Mucosa of stomach (tissue), 1 donor: ENCODE data around the gene FCN2.

Experiments used
- H3K27me3 ChIP-seq: one replicate; pipeline ENCODE4 v1.7.0; 2013; ENCODE audit warnings: mild to moderate bottlenecking, low read length; ENCODE audit not compliant: control insufficient read depth, insufficient read depth
- H3K36me3 ChIP-seq: one replicate; pipeline ENCODE4 v1.7.0; 2013; ENCODE audit warnings: low read length; ENCODE audit not compliant: control insufficient read depth, insufficient read depth
- H3K4me1 ChIP-seq: one replicate; pipeline ENCODE4 v1.7.0; 2013; ENCODE audit warnings: mild to moderate bottlenecking, low read length; ENCODE audit not compliant: control insufficient read depth, insufficient read depth
- H3K4me3 ChIP-seq: one replicate; pipeline ENCODE4 v1.7.0; 2013; ENCODE audit warnings: low read length
- H3K9ac ChIP-seq: one replicate; pipeline ENCODE4 v1.7.0; 2013; ENCODE audit warnings: mild to moderate bottlenecking, low read length, moderate library complexity
- H3K9me3 ChIP-seq: one replicate; pipeline ENCODE4 v1.7.0; 2013; ENCODE audit warnings: mild to moderate bottlenecking, low read length, moderate library complexity; ENCODE audit not compliant: control insufficient read depth
- donor health status: Pancreatic carcinoma.

The FCN2 gene

DNA sequence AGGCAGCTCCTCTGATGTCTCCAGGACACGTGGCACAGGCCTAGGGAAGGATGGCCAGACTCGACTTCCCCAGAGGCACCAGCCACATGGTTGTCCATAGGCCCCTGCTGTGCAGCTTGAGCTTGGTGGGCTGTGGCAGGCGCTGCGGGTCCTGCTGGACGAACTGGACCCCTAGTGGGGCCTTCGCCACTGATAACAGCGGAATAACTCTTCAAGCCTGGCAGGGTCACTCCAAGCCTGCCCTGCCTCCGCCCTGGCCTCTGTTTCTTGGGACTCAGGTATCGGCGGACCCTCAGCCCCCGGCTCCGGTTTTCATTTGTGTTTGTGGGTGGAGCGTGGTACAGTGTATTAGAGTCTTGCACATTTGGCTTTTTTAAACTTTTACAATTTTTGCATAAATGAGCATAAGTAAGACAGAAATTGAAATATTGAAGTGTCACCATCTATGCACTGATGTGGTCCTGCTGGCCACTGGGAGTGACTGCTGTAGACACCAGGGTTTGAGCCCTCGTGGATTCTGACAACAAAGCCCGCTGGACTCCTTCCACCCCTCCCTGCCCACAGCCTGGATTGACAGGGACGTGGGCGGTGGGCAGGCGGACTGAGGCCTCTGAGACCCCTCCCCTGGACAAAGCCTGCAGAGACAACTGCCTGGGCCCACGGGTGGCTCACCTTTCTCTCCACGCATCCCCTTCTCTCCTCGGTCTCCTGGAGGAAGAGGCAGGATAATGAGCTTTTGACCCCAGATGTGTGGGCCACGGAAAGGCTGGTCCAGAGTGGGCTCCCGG lies 33.3 kb downstream of the FCN2 start:
- H3K9ac ChIP-seq: no peak overlapping the region
- H3K36me3 ChIP-seq: no peaks in the 10 kb centered on the region
- H3K4me1 ChIP-seq: no peaks in the 10 kb centered on the region
- peaks cover 8% of the 10 kb centered on the region for H3K27me3 ChIP-seq
- H3K9me3 ChIP-seq: no peaks in the 10 kb centered on the region
- H3K4me3 ChIP-seq: no peak overlapping the region

DNA sequence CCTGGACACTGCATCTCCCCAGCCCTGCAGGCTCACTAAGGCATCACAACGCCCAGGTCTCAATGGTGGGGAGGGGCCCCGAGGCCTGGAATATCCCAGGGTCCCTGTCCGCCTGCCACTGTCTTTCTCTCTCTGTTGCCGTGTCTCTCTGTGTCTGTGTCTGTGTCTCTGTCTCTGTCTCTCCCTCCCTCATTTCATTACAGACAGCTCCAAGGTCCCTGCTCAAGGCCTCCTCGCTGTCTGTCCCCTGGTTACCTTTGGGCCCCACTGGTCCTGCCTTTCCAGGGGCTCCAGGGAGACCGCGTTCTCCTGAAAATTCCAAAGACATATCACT lies 33.9 kb downstream of the FCN2 start:
- Histone ChIP-seq H3K9me3 (no peaks in the 10 kb centered on the region), H3K36me3 (no peaks in the 10 kb centered on the region), H3K9ac (no peak overlapping the region), H3K27me3 (peaks cover 8% of the 10 kb centered on the region), H3K4me3 (no peak overlapping the region), H3K4me1 (no peaks in the 10 kb centered on the region)

- Histone ChIP-seq H3K4me1 (no peaks in the 10 kb centered on the region), H3K27me3 (peaks cover 8% of the 10 kb centered on the region), H3K4me3 (no peak overlapping the region), H3K36me3 (no peaks in the 10 kb centered on the region), H3K9me3 (no peaks in the 10 kb centered on the region), H3K9ac (no peak overlapping the region)
These were observed 34.7 kb downstream of the FCN2 start for GRCh38 chr9:134915046-134915985.

GRCh38 chr9:134916161-134916665 lies 35.6 kb downstream of the FCN2 start:
- Histone ChIP-seq H3K9me3 (no peaks in the 10 kb centered on the region), H3K4me1 (no peaks in the 10 kb centered on the region), H3K27me3 (peaks cover 8% of the 10 kb centered on the region), H3K9ac (no peak overlapping the region), H3K36me3 (no peaks in the 10 kb centered on the region), H3K4me3 (no peak overlapping the region)

- H3K4me1 ChIP-seq: no peaks in the 10 kb centered on the region
- no peak within 1 kb of the TSS for H3K4me3 ChIP-seq
- no peak within 1 kb of the TSS for H3K9ac ChIP-seq
These were observed 37.1 kb downstream of the FCN2 start, which contains the start of gene FCN1 for GRCh38 chr9:134917431-134918373. FCN1 (minus strand) TSS chr9:134917912; CDS start chr9:134917871, 41 bp downstream.

GRCh38 chr9:134918646-134919045 lies 38.0 kb downstream of the FCN2 start:
- Histone ChIP-seq H3K4me3 (no peak overlapping the region), H3K4me1 (no peaks in the 10 kb centered on the region), H3K9ac (no peak overlapping the region), H3K27me3 (peaks cover 5% of the 10 kb centered on the region), H3K9me3 (no peaks in the 10 kb centered on the region), H3K36me3 (no peaks in the 10 kb centered on the region)

More at GRCh38 chr9:134917431-134918373, 37.1 kb downstream of the FCN2 start, which contains the start of gene FCN1:
- Histone ChIP-seq H3K27me3 (peaks cover 5% of the 10 kb centered on the region), H3K36me3 (no peaks in the 10 kb centered on the region), H3K9me3 (no peaks in the 10 kb centered on the region)

- Histone ChIP-seq H3K36me3 (no peaks in the 10 kb centered on the region), H3K27me3 (peaks cover 5% of the 10 kb centered on the region), H3K4me1 (no peaks in the 10 kb centered on the region), H3K4me3 (no peak overlapping the region), H3K9me3 (no peaks in the 10 kb centered on the region), H3K9ac (no peak overlapping the region)
These were observed 38.7 kb downstream of the FCN2 start for GRCh38 chr9:134919303-134919702.

DNA sequence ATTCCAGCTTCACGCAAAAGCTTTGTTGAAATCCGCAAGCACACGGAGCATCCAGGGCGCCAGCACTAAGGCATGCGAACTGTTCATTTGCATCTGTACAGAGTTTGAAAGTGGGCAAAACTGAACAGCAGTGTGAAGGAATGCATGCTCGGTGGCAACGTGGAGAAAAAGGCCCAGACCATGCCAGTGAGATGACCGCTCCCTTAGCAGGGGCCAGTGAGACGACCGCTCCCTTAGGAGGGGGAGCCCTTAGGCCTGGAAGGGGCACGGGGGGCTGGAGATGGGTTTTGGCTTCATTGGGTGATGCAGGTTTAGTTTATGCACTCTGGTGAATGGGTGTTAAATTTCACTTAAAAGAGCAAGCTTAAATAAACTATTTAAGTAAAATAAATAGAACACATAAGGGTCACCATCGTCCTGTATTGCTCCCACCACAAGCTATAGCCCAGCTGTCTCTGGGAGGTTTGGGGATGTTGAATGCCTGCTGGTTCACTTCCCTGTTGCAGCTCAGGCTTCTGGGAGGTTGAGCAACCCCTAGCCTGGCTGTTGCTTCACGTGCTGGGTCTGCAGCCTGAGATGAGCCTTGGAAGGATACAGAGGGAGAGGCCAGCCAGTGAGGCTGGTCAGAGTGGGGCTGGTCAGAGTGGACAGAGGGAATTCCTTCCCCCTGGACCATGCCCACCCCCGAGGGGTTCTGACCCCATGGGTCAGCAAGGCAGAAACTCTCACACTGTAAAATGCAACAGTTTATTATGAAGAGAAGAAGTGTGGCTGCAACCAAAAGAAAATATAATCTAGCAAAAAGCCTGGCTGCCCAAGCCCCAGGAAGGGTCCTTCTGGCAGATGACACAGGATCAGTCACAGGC lies 41.7 kb downstream of the FCN2 start:
- Histone ChIP-seq H3K9me3 (no peaks in the 10 kb centered on the region), H3K4me3 (no peak overlapping the region), H3K27me3 (peaks cover 2% of the 10 kb centered on the region), H3K4me1 (no peaks in the 10 kb centered on the region), H3K9ac (no peak overlapping the region), H3K36me3 (no peaks in the 10 kb centered on the region)

- Histone ChIP-seq H3K9ac (no peak overlapping the region), H3K36me3 (no peaks in the 10 kb centered on the region), H3K4me1 (no peaks in the 10 kb centered on the region), H3K4me3 (no peak overlapping the region), H3K27me3 (no peaks in the 10 kb centered on the region), H3K9me3 (no peaks in the 10 kb centered on the region)
These were observed 42.3 kb downstream of the FCN2 start for GRCh38 chr9:134922932-134923240.

DNA sequence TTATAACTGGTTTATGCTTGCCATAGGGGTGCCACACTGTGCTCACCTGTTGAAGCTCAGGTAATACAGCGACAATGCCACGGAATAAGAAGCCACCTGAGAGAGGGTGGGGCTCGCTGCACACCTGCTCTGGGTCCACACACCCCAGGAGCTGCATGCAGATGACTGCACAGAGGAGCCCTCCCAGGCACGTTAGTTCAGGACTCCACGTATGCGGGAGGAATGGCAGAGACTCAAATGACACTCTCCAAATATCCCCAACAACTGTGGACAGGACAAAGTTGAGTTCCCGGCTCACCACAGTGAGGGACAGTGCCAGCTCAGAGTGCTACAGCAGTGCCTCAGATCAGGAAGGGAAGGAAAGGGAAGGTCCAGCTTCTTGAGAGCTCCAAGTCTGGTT lies 42.9 kb downstream of the FCN2 start:
- H3K4me1 ChIP-seq: no peaks in the 10 kb centered on the region
- no peaks in the 10 kb centered on the region for H3K9me3 ChIP-seq
- no peak overlapping the region for H3K9ac ChIP-seq
- H3K4me3 ChIP-seq: no peak overlapping the region
- no peaks in the 10 kb centered on the region for H3K27me3 ChIP-seq
- no peaks in the 10 kb centered on the region for H3K36me3 ChIP-seq

DNA sequence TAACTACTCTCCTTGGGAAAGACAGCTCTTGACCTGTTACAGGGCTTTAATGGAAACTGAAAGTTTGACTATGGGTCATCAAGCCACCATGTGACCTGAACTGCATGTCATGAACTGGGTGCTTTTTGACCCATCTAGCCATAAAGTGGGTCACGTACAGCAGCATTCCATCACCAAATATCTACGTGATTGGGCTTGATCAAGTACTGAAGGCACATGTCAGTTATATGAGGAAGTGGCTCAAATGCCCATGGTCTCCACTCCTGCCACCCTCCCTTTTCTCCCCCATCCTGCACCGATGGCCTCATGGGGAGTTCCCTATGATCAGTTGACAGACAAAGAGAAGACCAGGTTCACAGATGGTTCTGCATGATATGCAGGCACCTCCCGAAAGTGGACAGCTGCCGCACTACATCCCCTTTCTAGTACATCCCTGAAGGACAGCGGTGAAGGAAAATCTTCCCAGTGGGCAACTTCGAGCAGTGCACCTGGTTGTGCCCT lies 44.5 kb downstream of the FCN2 start:
- Histone ChIP-seq H3K36me3 (no peaks in the 10 kb centered on the region), H3K27me3 (no peaks in the 10 kb centered on the region), H3K9ac (no peak overlapping the region), H3K9me3 (no peaks in the 10 kb centered on the region), H3K4me1 (no peaks in the 10 kb centered on the region), H3K4me3 (no peak overlapping the region)
